ENCODE results near the gene FASTKD1.
"Not testable (repeated sequence)": the region's sequence is repeated elsewhere in the genome, so short reads cannot be mapped to it uniquely, and the experiment has no call there.

Gene FASTKD1

DNA sequence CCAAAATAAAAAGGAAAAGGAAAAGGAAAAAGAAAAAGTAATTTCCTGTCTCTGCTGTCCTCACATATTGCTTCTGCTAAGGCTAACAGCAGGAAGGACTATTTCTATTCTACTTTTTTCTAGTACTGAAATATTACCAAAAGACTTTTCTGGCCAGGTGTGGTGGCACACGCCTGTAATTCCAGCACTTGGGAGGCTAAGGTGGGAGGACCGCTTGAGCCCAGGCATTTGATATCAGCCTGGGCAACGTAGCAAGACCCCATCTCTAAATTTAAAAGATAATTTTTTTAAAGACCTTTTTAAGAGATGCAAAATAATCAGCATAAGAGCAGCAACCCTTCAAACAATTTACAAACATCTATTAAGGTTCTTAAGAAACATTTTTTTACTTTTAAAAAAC lies 31.2 kb downstream of the FASTKD1 start:
- DNase-seq (ENCODE audit: low read depth) = no peak
- no peak overlapping the region for H3K4me3 ChIP-seq (ENCODE audit: control insufficient read depth, low read depth, low read length)
- TF ChIP-seq, protein P1, sequence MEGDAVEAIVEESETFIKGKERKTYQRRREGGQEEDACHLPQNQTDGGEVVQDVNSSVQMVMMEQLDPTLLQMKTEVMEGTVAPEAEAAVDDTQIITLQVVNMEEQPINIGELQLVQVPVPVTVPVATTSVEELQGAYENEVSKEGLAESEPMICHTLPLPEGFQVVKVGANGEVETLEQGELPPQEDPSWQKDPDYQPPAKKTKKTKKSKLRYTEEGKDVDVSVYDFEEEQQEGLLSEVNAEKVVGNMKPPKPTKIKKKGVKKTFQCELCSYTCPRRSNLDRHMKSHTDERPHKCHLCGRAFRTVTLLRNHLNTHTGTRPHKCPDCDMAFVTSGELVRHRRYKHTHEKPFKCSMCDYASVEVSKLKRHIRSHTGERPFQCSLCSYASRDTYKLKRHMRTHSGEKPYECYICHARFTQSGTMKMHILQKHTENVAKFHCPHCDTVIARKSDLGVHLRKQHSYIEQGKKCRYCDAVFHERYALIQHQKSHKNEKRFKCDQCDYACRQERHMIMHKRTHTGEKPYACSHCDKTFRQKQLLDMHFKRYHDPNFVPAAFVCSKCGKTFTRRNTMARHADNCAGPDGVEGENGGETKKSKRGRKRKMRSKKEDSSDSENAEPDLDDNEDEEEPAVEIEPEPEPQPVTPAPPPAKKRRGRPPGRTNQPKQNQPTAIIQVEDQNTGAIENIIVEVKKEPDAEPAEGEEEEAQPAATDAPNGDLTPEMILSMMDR (IDR thresholded peaks at IDR 0.05; ENCODE audit: control insufficient read depth, insufficient read depth, low read depth, low read length, missing control alignments) = no peak

DNA sequence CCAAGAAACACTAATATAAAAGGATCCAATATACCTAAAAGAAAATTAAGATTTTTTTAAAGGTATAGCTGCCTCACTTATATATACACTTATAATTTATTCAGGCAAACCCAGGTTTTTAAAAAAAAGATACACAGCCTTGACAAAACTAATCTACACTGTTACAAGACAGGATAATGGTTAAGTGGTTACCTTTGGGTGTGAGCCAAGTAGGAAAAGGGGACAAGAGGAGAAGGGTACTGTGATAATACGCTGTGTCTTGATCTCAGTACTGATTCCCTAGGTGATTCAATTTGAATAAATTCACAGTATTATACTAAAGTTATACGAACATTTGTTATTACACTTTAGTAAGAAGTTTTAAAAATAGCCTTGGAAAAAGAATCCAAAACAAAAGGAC lies 33.5 kb downstream of the FASTKD1 start:
- no peak overlapping the region for H3K4me3 ChIP-seq (ENCODE audit: control insufficient read depth, low read depth, low read length)
- DNase-seq (ENCODE audit: low read depth) = no peak
- TF ChIP-seq, protein P1 (IDR thresholded peaks at IDR 0.05; ENCODE audit: control insufficient read depth, insufficient read depth, low read depth, low read length, missing control alignments) = no peak

DNA sequence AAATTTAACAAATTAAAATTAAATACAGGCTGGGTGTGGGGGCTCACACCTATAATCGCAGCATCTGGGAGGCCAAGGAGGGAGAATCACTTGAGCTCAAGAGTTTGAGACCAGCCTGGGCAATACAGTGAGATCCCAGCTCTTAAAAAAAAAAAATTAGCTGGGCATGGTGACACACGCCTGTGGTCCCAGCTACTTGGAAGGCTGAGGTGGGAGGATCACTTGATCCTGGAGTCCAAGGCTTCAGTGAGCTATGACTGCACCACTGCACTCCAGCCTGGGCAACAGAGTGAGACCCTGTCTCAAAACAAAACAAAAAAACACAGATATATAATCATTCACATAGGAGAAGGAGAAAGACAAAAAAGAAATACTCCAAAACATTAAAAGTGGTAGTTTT lies 34.2 kb downstream of the FASTKD1 start:
- not testable (repeated sequence) for DNase-seq (ENCODE audit: low read depth); H3K4me3 ChIP-seq (ENCODE audit: control insufficient read depth, low read depth, low read length)

DNA sequence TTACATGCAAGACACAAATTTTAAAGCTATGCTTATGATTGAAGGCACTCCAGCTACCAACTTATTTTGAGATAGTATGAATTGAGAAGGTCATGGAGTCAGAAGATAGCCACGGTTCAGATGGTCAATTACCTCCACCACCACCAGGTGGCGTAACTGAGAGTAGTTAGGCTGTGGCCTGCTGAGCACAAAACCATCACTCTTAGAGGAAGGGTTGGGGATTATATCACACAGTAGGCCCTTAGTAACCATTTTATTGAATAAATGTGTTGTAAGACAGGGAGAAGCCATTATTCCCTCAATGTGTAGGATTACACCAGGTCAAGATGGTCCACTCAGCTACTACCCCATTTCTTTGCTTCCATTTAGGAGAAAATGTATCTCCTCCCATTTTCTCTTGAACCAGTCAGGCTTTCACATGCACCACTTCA lies 45.4 kb downstream of the FASTKD1 start:
- TF ChIP-seq, protein P1 (IDR thresholded peaks at IDR 0.05; ENCODE audit: control insufficient read depth, insufficient read depth, low read depth, low read length, missing control alignments) = peak; percentile 83
- no peak overlapping the region for H3K4me3 ChIP-seq (ENCODE audit: control insufficient read depth, low read depth, low read length)
- no peak for DNase-seq (ENCODE audit: low read depth)

DNA sequence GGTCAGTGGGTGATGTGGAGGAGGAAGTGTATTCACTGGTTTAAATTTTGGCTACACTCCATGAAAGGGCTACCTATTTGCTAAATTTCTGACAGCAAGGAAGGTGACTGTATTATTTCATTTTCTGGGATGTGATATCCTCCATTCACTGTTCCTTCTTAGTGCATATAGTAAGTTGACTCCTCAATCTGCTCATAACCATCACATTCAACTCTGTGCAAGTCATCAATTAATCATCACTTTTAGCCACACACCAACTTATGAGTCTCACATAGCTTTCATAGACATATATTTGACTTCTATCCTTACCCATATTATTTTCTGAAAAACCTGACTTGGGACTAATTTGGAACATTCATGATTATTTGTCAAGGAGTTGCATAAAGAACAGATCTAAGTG lies 47.2 kb downstream of the FASTKD1 start:
- no peak overlapping the region for H3K4me3 ChIP-seq (ENCODE audit: control insufficient read depth, low read depth, low read length)
- no peak for DNase-seq (ENCODE audit: low read depth)
- TF ChIP-seq, protein P1 (IDR thresholded peaks at IDR 0.05; ENCODE audit: control insufficient read depth, insufficient read depth, low read depth, low read length, missing control alignments) = no peak

DNA sequence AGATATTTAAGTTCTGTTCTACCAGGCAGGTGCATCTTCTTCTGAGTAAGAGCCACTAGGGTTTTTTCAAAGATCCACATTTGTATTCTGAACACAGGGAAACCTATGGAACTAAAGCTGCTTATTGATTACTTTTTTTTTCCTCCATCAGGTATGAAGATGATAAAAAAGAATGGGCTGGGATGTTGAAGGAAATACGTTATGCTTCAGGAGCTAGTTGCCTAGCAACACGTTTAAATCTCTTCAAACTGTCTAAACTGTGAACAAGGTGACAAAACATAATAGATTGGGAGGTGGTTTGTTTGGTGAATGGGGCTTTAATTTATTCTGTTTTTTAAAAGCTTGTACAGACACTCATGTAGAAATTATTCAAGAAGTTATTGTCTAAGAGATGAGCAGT lies 48.2 kb downstream of the FASTKD1 start:
- TF ChIP-seq, protein P1 (IDR thresholded peaks at IDR 0.05; ENCODE audit: control insufficient read depth, insufficient read depth, low read depth, low read length, missing control alignments) = no peak
- H3K4me3 ChIP-seq (ENCODE audit: control insufficient read depth, low read depth, low read length) = no peak overlapping the region
- DNase-seq (ENCODE audit: low read depth) = no peak

DNA sequence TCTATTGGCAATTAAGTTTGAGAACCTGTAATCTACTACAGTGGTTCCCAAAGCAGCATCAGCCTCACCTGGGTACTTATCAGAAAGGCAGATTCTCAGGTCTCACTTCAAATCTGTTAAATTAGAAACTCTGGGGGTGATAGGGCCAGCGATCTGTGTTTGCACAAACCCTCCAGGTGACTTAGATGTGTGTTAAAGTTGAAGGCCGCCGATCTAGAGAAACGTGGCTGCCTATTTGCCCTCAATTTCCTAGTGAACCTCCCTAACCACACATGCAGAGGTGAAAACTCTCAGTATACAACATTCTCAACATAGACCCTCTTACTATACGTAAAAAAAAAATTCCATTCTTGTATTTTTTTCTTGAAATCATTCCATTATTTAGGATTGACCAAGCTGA lies 50.0 kb downstream of the FASTKD1 start:
- TF ChIP-seq, protein P1 (IDR thresholded peaks at IDR 0.05; ENCODE audit: control insufficient read depth, insufficient read depth, low read depth, low read length, missing control alignments) = no peak
- H3K4me3 ChIP-seq (ENCODE audit: control insufficient read depth, low read depth, low read length) = no peak overlapping the region
- no peak for DNase-seq (ENCODE audit: low read depth)
